H9 (cell line): Measurements from ENCODE around the gene SRF. TPM values are rescaled to one million over a fixed set of nuclear protein-coding genes. Genes with fewer than 3 reads are reported as not detected.

Experiments used
- DNase-seq: peaks from one replicate; pipeline ENCODE4 v3.0.0-alpha.2; 2017
- H2AFZ ChIP-seq: one replicate; pipeline ENCODE4 v1.6.1; 2013; ENCODE audit warnings: mild to moderate bottlenecking, low read length, control low read depth, moderate library complexity
- H2AK5ac ChIP-seq: 2 replicates; pipeline ENCODE4 v1.6.1; 2013; ENCODE audit warnings: low read length, control low read depth, mixed read lengths; ENCODE audit not compliant: insufficient read length
- H2BK120ac ChIP-seq: one replicate; pipeline ENCODE4 v1.6.1; 2013; ENCODE audit warnings: low read depth, mild to moderate bottlenecking, low read length, control low read depth, inconsistent platforms; ENCODE audit not compliant: poor library complexity, severe bottlenecking
- H2BK12ac ChIP-seq: 2 replicates; pipeline ENCODE4 v1.6.1; 2013; ENCODE audit warnings: low read length, control low read depth, mixed read lengths, low read depth; ENCODE audit not compliant: insufficient read length
- H2BK15ac ChIP-seq: 2 replicates; pipeline ENCODE4 v1.6.1; 2013; ENCODE audit warnings: low read depth, low read length, control low read depth
- H2BK20ac ChIP-seq: one replicate; pipeline ENCODE4 v1.6.1; 2013; ENCODE audit warnings: low read depth, mild to moderate bottlenecking, low read length, control low read depth, inconsistent platforms; ENCODE audit not compliant: poor library complexity, severe bottlenecking
- H2BK5ac ChIP-seq: 2 replicates; pipeline ENCODE4 v1.6.1; 2013; ENCODE audit warnings: low read length, control low read depth, mixed read lengths; ENCODE audit not compliant: insufficient read length
- H3K14ac ChIP-seq: 2 replicates; pipeline ENCODE4 v1.6.1; 2013; ENCODE audit warnings: low read length, control low read depth; ENCODE audit not compliant: insufficient read depth
- H3K18ac ChIP-seq: 2 replicates; pipeline ENCODE4 v1.6.1; 2013; ENCODE audit warnings: low read depth, mild to moderate bottlenecking, mixed read lengths, low read length, control low read depth; ENCODE audit not compliant: insufficient read length
- H3K23ac ChIP-seq: 2 replicates; pipeline ENCODE4 v1.6.1; 2013; ENCODE audit warnings: low read length, control low read depth, mixed read lengths, low read depth; ENCODE audit not compliant: insufficient read length
- H3K23me2 ChIP-seq: 2 replicates; pipeline ENCODE4 v1.6.1; 2013; ENCODE audit warnings: low read depth, mild to moderate bottlenecking, mixed read lengths, low read length, control low read depth; ENCODE audit not compliant: insufficient read length, poor library complexity, severe bottlenecking
- H3K27ac ChIP-seq: 2 replicates; pipeline ENCODE4 v1.5.1; 2013; ENCODE audit warnings: low read length, control low read depth, mixed read lengths, low read depth; ENCODE audit not compliant: insufficient read length
- H3K27me3 ChIP-seq: 2 replicates; pipeline ENCODE4 v1.6.1; 2013; ENCODE audit warnings: low read length, control low read depth, inconsistent platforms; ENCODE audit not compliant: insufficient read depth
- H3K4ac ChIP-seq: 2 replicates; pipeline ENCODE4 v1.6.1; 2013; ENCODE audit warnings: low read depth, mild to moderate bottlenecking, control low read depth, inconsistent platforms, low read length, moderate library complexity
- H3K4me1 ChIP-seq: 2 replicates; pipeline ENCODE4 v1.6.1; 2013; ENCODE audit warnings: low read length, control low read depth, inconsistent platforms; ENCODE audit not compliant: insufficient read depth
- H3K4me2 ChIP-seq: 2 replicates; pipeline ENCODE4 v1.6.1; 2013; ENCODE audit warnings: low read length, control low read depth, mixed read lengths; ENCODE audit not compliant: insufficient read length, insufficient read depth
- H3K56ac ChIP-seq: 2 replicates; pipeline ENCODE4 v1.6.1; 2013; ENCODE audit warnings: low read depth, mild to moderate bottlenecking, mixed read lengths, low read length, control low read depth; ENCODE audit not compliant: insufficient read length
- H3K79me1 ChIP-seq: 2 replicates; pipeline ENCODE4 v1.6.1; 2013; ENCODE audit warnings: low read depth, mild to moderate bottlenecking, moderate library complexity, low read length, control low read depth, inconsistent platforms; ENCODE audit not compliant: insufficient read depth, poor library complexity, severe bottlenecking
- H3K79me2 ChIP-seq: 2 replicates; pipeline ENCODE4 v1.6.1; 2013; ENCODE audit warnings: low read length, control low read depth, inconsistent platforms; ENCODE audit not compliant: insufficient read depth
- H3K9ac ChIP-seq: 2 replicates; pipeline ENCODE4 v1.6.1; 2013; ENCODE audit warnings: low read length, control low read depth, mixed read lengths; ENCODE audit not compliant: insufficient read length; ENCODE audit errors: extremely low read depth
- H3K9me3 ChIP-seq: one replicate; pipeline ENCODE4 v1.6.1; 2013; ENCODE audit warnings: low read depth, low read length, inconsistent platforms; ENCODE audit not compliant: control insufficient read depth
- H3T11ph ChIP-seq: one replicate; pipeline ENCODE4 v1.6.1; 2013; ENCODE audit warnings: mild to moderate bottlenecking, low read length, control low read depth, inconsistent platforms
- H4K20me1 ChIP-seq: one replicate; pipeline ENCODE4 v1.6.1; 2013; ENCODE audit not compliant: control insufficient read depth, insufficient read length, insufficient read depth
- H4K5ac ChIP-seq: 2 replicates; pipeline ENCODE4 v1.6.1; 2013; ENCODE audit warnings: low read depth, mild to moderate bottlenecking, mixed read lengths, low read length, control low read depth; ENCODE audit not compliant: insufficient read length
- H4K8ac ChIP-seq: replicated peaks from 2 replicates; pipeline ENCODE4 v1.6.1; 2013; ENCODE audit warnings: low read length, control low read depth, mixed read lengths, low read depth; ENCODE audit not compliant: insufficient read length
- H4K91ac ChIP-seq: 2 replicates; pipeline ENCODE4 v1.6.1; 2013; ENCODE audit warnings: low read depth, mild to moderate bottlenecking, moderate library complexity, mixed read lengths, low read length, control low read depth; ENCODE audit not compliant: insufficient read length
- H3K27ac Mint-ChIP-seq, 3 experiments: 2 replicates in 2 of 3; 3 replicates in 1 of 3; pipeline ENCODE4 v1.8.0; 2020 to 2021; ENCODE audit warnings: mixed read lengths in 3 of 3, mild to moderate bottlenecking in 1 of 3, moderate library complexity in 1 of 3
- H3K27me3 Mint-ChIP-seq: 2 replicates; pipeline ENCODE4 v1.8.0; 2021; ENCODE audit warnings: low read depth, mild to moderate bottlenecking, moderate library complexity, mixed read lengths
- H3K36me3 Mint-ChIP-seq, 3 experiments: 2 replicates in 2 of 3; 3 replicates in 1 of 3; pipeline ENCODE4 v1.8.0; 2020 to 2021; ENCODE audit warnings: low read depth in 3 of 3, mixed read lengths in 3 of 3; ENCODE audit not compliant: insufficient read depth in 1 of 3
- H3K4me1 Mint-ChIP-seq, 2 experiments: 2 replicates each; pipeline ENCODE4 v1.8.0; 2020; ENCODE audit warnings: mixed read lengths in 2 of 2
- H3K4me3 Mint-ChIP-seq, 2 experiments: 2 replicates in 1 of 2; 3 replicates in 1 of 2; pipeline ENCODE4 v1.8.0; 2020 to 2021; ENCODE audit warnings: mild to moderate bottlenecking in 2 of 2, mixed read lengths in 2 of 2, moderate library complexity in 1 of 2
- H3K9me3 Mint-ChIP-seq, 2 experiments: 2 replicates in 1 of 2; 3 replicates in 1 of 2; pipeline ENCODE4 v1.8.0; 2020; ENCODE audit warnings: mild to moderate bottlenecking in 2 of 2, mixed read lengths in 2 of 2, moderate library complexity in 1 of 2
- CTCF ChIP-seq: fragments of 200-600 bp; sonication (generic); conservative IDR thresholded peaks from 3 replicates; pipeline ENCODE4 v1.8.0; 2021; ENCODE audit warnings: antibody characterized with exemption, mild to moderate bottlenecking
- WGBS: extraction: QIAGEN DNeasy Blood & Tissue Kit; methylation state at CpG from one replicate; pipeline ENCODE4 v1.1.7; 2013; ENCODE audit warnings: missing lambda C conversion rate, low lambda C conversion rate, mixed read lengths; ENCODE audit not compliant: insufficient read length; ENCODE audit errors: extremely low coverage; 5-methylcytosine and 5-hydroxymethylcytosine counted together
- total RNA-seq: library from RNA; stranded (reverse); gene quantifications from 2 replicates; pipeline ENCODE4 v1.2.1, GENCODE V29; 2021

The SRF gene
- total RNA-seq, 1 experiment from 2014 or later: 57.5 TPM

- WGBS: no CpG with 5 or more reads among the region's 1 CpG
- no peaks in the 10 kb centered on the region for H3K79me1 ChIP-seq
- Mint-ChIP-seq H3K4me3 (no peak overlapping the region), H3K9me3 (no peaks in the 10 kb centered on the region), H3K27ac (peak overlapping the region in 2 of 3 experiments; percentile 27 to 87; a peak in 3 of 7 replicates), H3K27me3 (no peaks in the 10 kb centered on the region), H3K36me3 (peaks cover 0 to 7% (median 5%) of the 10 kb centered on the region in 3 experiments; a peak in 4 of 7 replicates), H3K4me1 (peaks cover 46 to 61% of the 10 kb centered on the region in 2 experiments)
- H2BK12ac ChIP-seq: no peak overlapping the region
- no peak overlapping the region for H3K56ac ChIP-seq
- H3K4me1 ChIP-seq: no peaks in the 10 kb centered on the region
- no peak overlapping the region for H3K27ac ChIP-seq
- no peaks in the 10 kb centered on the region for H3K23me2 ChIP-seq
- H3K14ac ChIP-seq: no peak overlapping the region
- H2BK120ac ChIP-seq: no peak overlapping the region
- no peak overlapping the region for H4K91ac ChIP-seq
- no peak overlapping the region for H3K9ac ChIP-seq
- TF ChIP-seq CTCF: no peak
- H4K20me1 ChIP-seq: no peaks in the 10 kb centered on the region
- H2BK5ac ChIP-seq: no peak overlapping the region
- H3K9me3 ChIP-seq: no peaks in the 10 kb centered on the region
- H2AFZ ChIP-seq: no peak overlapping the region
- no peak overlapping the region for H2BK15ac ChIP-seq
- H3K4ac ChIP-seq: no peak overlapping the region
- no peak overlapping the region for H3K4me2 ChIP-seq
- H2AK5ac ChIP-seq: no peak overlapping the region
- H3K27me3 ChIP-seq: no peaks in the 10 kb centered on the region
- no peak overlapping the region for H3T11ph ChIP-seq
- no peak overlapping the region for H3K18ac ChIP-seq
- H4K5ac ChIP-seq: no peak overlapping the region
- no peak overlapping the region for H4K8ac ChIP-seq
- peaks cover 3% of the 10 kb centered on the region; the same call in 1 of the 2 replicates for H3K79me2 ChIP-seq
- DNase-seq: no peak
- no peak overlapping the region for H3K23ac ChIP-seq
- H2BK20ac ChIP-seq: no peak overlapping the region
These were observed 45.5 kb upstream of the SRF start for GRCh38 chr6:43125555-43125954.
